Activated CD4-positive, alpha-beta T cell treated with anti-CD3 and anti-CD28 coated beads, Interleukin-2, amount 10 ng/mL, durations not matched to agents 24 days and 14 days (primary cell): ENCODE data around the gene DOCK4. TPM values are rescaled to one million over a fixed set of nuclear protein-coding genes. Genes with fewer than 3 reads are reported as not detected.
"Not testable (repeated sequence)": the region's sequence is repeated elsewhere in the genome, so short reads cannot be mapped to it uniquely, and the experiment has no call there.

Experiments used
- DNase-seq: peaks from one replicate; pipeline ENCODE4 v3.0.0; 2022
- H3K27ac Mint-ChIP-seq: one replicate; pipeline ENCODE4 v1.8.0; 2022; ENCODE audit warnings: mild to moderate bottlenecking, mixed read lengths
- H3K27me3 Mint-ChIP-seq: one replicate; pipeline ENCODE4 v1.8.0; 2022; ENCODE audit warnings: mixed read lengths
- H3K36me3 Mint-ChIP-seq: one replicate; pipeline ENCODE4 v1.8.0; 2022; ENCODE audit warnings: low read depth, mild to moderate bottlenecking, mixed read lengths
- H3K4me1 Mint-ChIP-seq: one replicate; pipeline ENCODE4 v1.8.0; 2021; ENCODE audit warnings: mixed read lengths
- H3K4me3 Mint-ChIP-seq: one replicate; pipeline ENCODE4 v1.8.0; 2022; ENCODE audit warnings: mild to moderate bottlenecking, moderate library complexity, mixed read lengths
- H3K9me3 Mint-ChIP-seq: one replicate; pipeline ENCODE4 v1.8.0; 2021; ENCODE audit warnings: mixed read lengths
- intact Hi-C: fragments of 100-400 bp; cut with micrococcal nuclease; formaldehyde crosslinking; loops from one replicate; pipeline ENCODE4 v1.15.1; 2023
- total RNA-seq: library from RNA; stranded (reverse); gene quantifications from 2 replicates; pipeline ENCODE4 v1.2.3, GENCODE V29; 2022

The DOCK4 gene
- total RNA-seq, 1 donor from 2014 or later = 0.89 TPM

DNA sequence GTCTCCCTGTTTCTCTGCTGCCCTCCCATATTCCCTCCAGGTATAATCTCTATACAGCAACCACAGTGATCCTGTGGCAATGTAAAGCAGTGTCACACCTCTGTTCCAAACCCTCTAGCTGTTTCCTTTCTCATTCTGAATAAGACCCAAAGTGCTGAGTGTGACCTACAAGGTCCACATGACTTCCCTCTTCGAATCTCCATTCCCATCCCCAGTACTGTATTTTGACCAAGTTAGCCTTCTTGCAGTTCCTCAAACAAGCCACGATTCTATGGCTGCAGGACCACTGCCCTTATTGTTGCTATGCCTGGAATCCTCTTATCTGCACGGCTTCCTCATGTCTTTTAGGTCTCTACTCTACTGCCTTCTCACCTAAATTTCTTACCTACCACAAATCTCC, 291.9 kb downstream of the DOCK4 start:
- intact Hi-C loops = no loop called here
- Mint-ChIP-seq H3K4me1 (no peaks in the 10 kb centered on the region), H3K27me3 (no peaks in the 10 kb centered on the region), H3K4me3 (no peak overlapping the region), H3K27ac (no peak overlapping the region), H3K36me3 (no peaks in the 10 kb centered on the region), H3K9me3 (no peaks in the 10 kb centered on the region)
- DNase-seq = no peak

DNA sequence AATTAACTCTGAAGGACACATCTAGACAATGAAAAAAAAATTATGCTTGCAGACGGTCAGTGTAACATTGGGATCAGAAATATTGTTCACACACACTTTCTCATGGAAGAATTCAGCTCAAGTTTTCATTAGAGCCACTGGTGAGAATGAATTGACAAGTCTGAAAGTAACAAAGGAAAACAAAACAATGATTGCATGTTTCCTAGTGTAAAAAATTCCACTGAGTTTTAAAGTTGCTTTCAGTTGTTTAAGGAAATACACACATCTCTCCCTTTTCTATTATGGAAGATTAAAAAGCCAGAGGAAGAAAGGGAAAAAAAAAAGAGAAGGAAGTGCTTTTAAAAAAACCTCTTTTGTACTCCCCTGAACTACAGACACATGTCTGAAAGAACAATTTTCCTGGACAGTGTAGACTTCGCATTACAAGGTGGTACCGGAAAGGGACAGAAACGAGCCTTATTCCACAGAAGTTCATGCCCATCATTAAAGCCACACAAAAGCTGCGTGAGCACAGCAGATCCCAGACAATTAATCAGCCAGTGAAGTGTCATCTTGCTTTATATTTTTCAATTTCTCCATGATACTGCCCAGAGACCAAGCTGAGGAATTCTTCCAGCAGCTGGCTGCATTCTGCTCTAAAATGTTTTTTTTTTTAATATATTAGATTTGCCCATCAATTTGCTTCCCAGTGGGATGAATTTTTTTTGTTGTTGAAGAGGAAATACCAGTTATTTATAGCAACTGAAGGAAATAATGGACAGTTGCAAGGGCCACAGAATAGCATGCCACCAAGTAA, 294.8 kb downstream of the DOCK4 start:
- Mint-ChIP-seq H3K27ac (no peak overlapping the region), H3K36me3 (no peaks in the 10 kb centered on the region), H3K4me1 (no peaks in the 10 kb centered on the region), H3K9me3 (no peaks in the 10 kb centered on the region), H3K27me3 (no peaks in the 10 kb centered on the region), H3K4me3 (no peak overlapping the region)
- no peak for DNase-seq
- intact Hi-C loops = no loop called here

- Mint-ChIP-seq H3K27me3 (no peaks in the 10 kb centered on the region), H3K9me3 (no peaks in the 10 kb centered on the region), H3K27ac (no peak overlapping the region), H3K36me3 (no peaks in the 10 kb centered on the region), H3K4me3 (no peak overlapping the region), H3K4me1 (no peaks in the 10 kb centered on the region)
- no peak for DNase-seq
- intact Hi-C loops = no loop called here
Measured at GRCh38 chr7:111910656-111911055, 295.5 kb downstream of the DOCK4 start.

- H3K27ac Mint-ChIP-seq, H3K9me3 Mint-ChIP-seq, H3K4me1 Mint-ChIP-seq, intact Hi-C loops, H3K36me3 Mint-ChIP-seq, H3K4me3 Mint-ChIP-seq, DNase-seq, H3K27me3 Mint-ChIP-seq: not testable (repeated sequence)
Measured at GRCh38 chr7:111908673-111909072, 297.5 kb downstream of the DOCK4 start.

DNA sequence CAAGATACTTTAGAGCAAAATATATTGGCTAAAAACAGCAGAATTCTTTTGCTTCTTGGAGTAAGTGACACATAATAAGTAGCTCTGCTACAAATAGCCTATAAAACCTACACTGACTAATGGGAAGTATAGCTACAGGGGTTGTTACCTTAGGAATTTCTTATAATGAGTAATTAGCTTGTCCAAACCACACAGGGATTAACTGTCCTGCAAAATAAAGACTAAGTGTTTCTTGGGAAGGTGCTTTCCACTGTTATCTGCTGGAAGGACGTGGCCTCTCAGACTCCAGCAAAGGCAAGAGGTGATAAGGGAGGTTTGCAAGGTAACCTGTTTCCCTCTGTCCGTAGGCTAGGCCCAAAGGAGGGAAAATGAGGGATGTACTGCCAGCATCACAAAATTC, 302.4 kb downstream of the DOCK4 start:
- Mint-ChIP-seq H3K27ac (no peak overlapping the region), H3K4me3 (no peak overlapping the region), H3K9me3 (no peaks in the 10 kb centered on the region), H3K27me3 (no peaks in the 10 kb centered on the region), H3K4me1 (no peaks in the 10 kb centered on the region), H3K36me3 (no peaks in the 10 kb centered on the region)
- no peak for DNase-seq
- intact Hi-C loops = no loop called here

- Mint-ChIP-seq H3K4me3 (no peak overlapping the region), H3K27me3 (no peaks in the 10 kb centered on the region), H3K4me1 (no peaks in the 10 kb centered on the region), H3K27ac (no peak overlapping the region), H3K36me3 (no peaks in the 10 kb centered on the region), H3K9me3 (no peaks in the 10 kb centered on the region)
- intact Hi-C loops = no loop called here
- no peak for DNase-seq
Measured at GRCh38 chr7:111903016-111903415, 303.2 kb downstream of the DOCK4 start.

GRCh38 chr7:111900283-111900682, 305.9 kb downstream of the DOCK4 start:
- DNase-seq = no peak
- Mint-ChIP-seq H3K27me3 (no peaks in the 10 kb centered on the region), H3K4me3 (no peak overlapping the region), H3K4me1 (no peaks in the 10 kb centered on the region), H3K36me3 (no peaks in the 10 kb centered on the region), H3K9me3 (no peaks in the 10 kb centered on the region), H3K27ac (no peak overlapping the region)
- intact Hi-C loops = no loop called here

GRCh38 chr7:111895049-111895448, 311.1 kb downstream of the DOCK4 start:
- intact Hi-C loops = no loop called here
- DNase-seq = no peak
- no peaks in the 10 kb centered on the region for H3K27me3 Mint-ChIP-seq
- H3K4me3 Mint-ChIP-seq = no peak overlapping the region
- H3K9me3 Mint-ChIP-seq = no peaks in the 10 kb centered on the region
- no peaks in the 10 kb centered on the region for H3K36me3 Mint-ChIP-seq
- H3K4me1 Mint-ChIP-seq = no peaks in the 10 kb centered on the region
- H3K27ac Mint-ChIP-seq = no peak overlapping the region

DNA sequence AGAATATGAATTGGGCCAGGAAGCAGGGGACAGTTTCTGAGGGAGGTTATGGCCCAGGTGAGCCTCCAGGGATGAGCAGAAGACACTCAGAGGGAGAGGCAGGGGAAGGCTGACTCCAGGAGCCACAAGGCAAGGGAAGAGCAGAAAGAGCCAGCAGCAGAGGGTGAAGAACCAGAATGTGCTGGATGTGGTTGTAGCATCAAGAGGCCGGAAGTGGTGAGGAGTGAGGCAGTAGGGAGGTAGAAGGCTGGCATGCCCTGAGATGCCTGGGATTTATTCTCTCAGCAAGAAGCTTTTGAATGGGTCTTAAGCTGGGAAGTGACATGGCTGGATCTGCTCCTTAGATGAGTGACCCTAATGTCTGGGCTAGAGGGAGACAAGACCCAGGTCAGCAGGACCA, 311.7 kb downstream of the DOCK4 start:
- Mint-ChIP-seq H3K4me1 (no peaks in the 10 kb centered on the region), H3K9me3 (no peaks in the 10 kb centered on the region), H3K27me3 (no peaks in the 10 kb centered on the region)

GRCh38 chr7:111893190-111893589, 313.0 kb downstream of the DOCK4 start:
- intact Hi-C loops = no loop called here
- no peak overlapping the region for H3K27ac Mint-ChIP-seq

More for the DNA sequence above, 311.7 kb downstream of the DOCK4 start:
- H3K36me3 Mint-ChIP-seq = no peaks in the 10 kb centered on the region
- H3K4me3 Mint-ChIP-seq = no peak overlapping the region
- no peak overlapping the region for H3K27ac Mint-ChIP-seq
- DNase-seq = no peak
- intact Hi-C loops = no loop called here

GRCh38 chr7:111892588-111892987, 313.6 kb downstream of the DOCK4 start:
- DNase-seq = no peak
- Mint-ChIP-seq H3K36me3 (no peaks in the 10 kb centered on the region), H3K27ac (no peak overlapping the region), H3K4me3 (no peak overlapping the region), H3K27me3 (no peaks in the 10 kb centered on the region), H3K9me3 (no peaks in the 10 kb centered on the region), H3K4me1 (no peaks in the 10 kb centered on the region)
- intact Hi-C loops = no loop called here

More at GRCh38 chr7:111893190-111893589, 313.0 kb downstream of the DOCK4 start:
- no peak for DNase-seq
- Mint-ChIP-seq H3K4me3 (no peak overlapping the region), H3K27me3 (no peaks in the 10 kb centered on the region), H3K9me3 (no peaks in the 10 kb centered on the region), H3K36me3 (no peaks in the 10 kb centered on the region), H3K4me1 (no peaks in the 10 kb centered on the region)

- intact Hi-C loops = no loop called here
- H3K4me1 Mint-ChIP-seq = no peaks in the 10 kb centered on the region
Measured at GRCh38 chr7:111887734-111888133, 318.5 kb downstream of the DOCK4 start.

DNA sequence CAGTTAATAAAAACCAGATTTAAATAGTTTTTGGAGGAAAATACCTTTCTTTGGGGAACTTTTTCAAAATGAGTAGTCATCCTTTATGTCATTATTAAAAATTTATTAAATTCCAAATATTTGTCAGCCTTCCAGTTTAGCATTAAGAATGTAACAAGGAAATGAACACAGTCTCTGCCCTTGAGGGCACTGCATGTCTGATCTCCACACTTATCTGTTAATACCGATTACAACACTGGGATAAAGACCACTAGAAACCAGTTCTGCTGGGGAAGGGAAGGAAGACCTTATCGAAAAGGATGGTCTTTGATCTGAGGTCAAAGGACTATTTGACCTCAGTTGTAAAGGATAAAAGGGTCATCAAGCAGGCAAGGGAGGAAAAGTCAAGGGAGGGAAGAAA, 320.0 kb downstream of the DOCK4 start:
- Mint-ChIP-seq H3K4me1 (no peaks in the 10 kb centered on the region), H3K27me3 (no peaks in the 10 kb centered on the region), H3K36me3 (no peaks in the 10 kb centered on the region), H3K4me3 (no peak overlapping the region), H3K9me3 (no peaks in the 10 kb centered on the region), H3K27ac (no peak overlapping the region)
- no peak for DNase-seq
- intact Hi-C loops = no loop called here

More at GRCh38 chr7:111887734-111888133, 318.5 kb downstream of the DOCK4 start:
- H3K27me3 Mint-ChIP-seq = no peaks in the 10 kb centered on the region
- no peak overlapping the region for H3K4me3 Mint-ChIP-seq
- no peaks in the 10 kb centered on the region for H3K36me3 Mint-ChIP-seq
- DNase-seq = no peak
- no peaks in the 10 kb centered on the region for H3K9me3 Mint-ChIP-seq
- H3K27ac Mint-ChIP-seq = no peak overlapping the region

DNA sequence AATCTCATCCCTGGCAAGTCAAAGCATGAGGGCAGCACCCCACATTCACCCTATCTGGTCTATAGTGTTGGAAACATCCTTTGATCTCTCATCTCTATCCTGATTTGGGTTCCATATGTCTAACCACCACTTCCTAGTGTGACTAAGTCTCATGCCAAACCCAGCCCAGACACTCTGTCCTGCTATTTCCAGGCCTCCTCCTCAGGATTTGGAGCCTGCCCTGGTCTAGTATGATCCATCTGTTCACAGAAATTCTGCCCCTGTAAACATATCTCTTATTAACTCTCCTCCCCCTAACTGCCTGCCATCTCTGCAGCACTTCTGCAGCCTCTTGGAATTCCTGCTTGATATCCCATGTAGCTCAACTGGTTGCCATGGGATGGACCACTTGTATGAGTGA, 323.0 kb downstream of the DOCK4 start:
- no peaks in the 10 kb centered on the region for H3K4me1 Mint-ChIP-seq
- no peak overlapping the region for H3K4me3 Mint-ChIP-seq
- H3K36me3 Mint-ChIP-seq = no peaks in the 10 kb centered on the region
- intact Hi-C loops = no loop called here
- H3K27ac Mint-ChIP-seq = no peak overlapping the region
- DNase-seq = no peak
- no peaks in the 10 kb centered on the region for H3K9me3 Mint-ChIP-seq
- no peaks in the 10 kb centered on the region for H3K27me3 Mint-ChIP-seq

DNA sequence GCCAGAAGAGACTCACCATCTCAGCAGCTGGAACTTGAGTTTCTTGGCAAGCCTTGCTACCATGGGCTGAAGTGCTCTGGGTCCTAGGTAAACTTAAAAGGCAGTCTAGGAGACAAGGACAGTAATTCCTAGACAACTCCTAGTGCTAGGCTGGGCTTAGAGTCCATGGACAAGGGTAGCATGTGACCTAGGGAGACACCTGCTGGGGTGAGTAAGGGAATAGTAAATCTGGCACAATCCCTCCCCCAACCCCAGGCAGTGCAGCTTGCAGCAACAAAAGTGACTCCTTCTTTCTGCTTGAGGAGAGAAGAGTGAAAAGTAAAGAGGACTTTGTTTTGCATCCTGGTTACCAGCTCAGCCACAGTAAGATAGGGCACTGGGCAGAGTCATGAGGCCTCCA, 327.4 kb downstream of the DOCK4 start:
- Mint-ChIP-seq H3K9me3 (no peaks in the 10 kb centered on the region), H3K36me3 (no peaks in the 10 kb centered on the region), H3K4me1 (no peaks in the 10 kb centered on the region), H3K27ac (no peak overlapping the region), H3K27me3 (peaks cover 2% of the 10 kb centered on the region), H3K4me3 (no peak overlapping the region)
- intact Hi-C loops = no loop called here
- DNase-seq = no peak
